Measurements from ENCODE around the gene TBC1D17.
A peak's percentile ranks its signal among the peaks of the same experiment; 100 is the strongest.

Gene TBC1D17

DNA sequence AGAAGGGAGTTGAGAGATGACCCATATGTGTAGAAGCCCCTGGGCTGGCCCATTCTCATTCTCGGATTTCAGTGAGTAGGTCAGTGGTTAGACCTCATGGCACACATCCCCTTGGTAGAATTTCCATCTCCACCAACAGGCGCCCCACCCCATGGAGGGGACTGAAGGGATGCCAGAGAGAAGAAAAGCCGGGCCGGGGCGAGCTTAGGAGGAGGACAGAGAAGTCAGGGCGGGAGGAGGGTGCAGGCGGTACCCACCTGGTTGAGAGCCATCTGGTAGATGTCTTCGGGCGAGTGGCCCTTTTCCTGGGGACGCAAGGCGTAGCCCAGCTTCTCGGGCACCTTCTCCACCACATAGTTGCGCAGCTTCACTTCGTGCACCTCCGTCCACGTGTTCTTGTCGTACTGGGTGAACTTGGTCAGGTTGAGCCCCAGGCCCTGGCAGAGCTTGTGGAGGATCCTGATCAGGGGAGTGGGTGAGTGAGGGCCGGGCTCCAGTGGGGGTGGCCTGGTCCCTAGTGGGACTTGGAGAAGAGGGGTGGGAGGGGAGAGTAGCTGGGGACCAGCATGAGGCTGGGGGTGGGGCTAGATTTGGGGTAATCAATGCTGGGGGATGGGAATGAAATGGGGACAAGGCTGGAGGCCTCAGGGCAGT is 16.6 kb downstream of the TBC1D17 start:
- DNase-seq (ENCODE audit: low read depth), result no peak

DNA sequence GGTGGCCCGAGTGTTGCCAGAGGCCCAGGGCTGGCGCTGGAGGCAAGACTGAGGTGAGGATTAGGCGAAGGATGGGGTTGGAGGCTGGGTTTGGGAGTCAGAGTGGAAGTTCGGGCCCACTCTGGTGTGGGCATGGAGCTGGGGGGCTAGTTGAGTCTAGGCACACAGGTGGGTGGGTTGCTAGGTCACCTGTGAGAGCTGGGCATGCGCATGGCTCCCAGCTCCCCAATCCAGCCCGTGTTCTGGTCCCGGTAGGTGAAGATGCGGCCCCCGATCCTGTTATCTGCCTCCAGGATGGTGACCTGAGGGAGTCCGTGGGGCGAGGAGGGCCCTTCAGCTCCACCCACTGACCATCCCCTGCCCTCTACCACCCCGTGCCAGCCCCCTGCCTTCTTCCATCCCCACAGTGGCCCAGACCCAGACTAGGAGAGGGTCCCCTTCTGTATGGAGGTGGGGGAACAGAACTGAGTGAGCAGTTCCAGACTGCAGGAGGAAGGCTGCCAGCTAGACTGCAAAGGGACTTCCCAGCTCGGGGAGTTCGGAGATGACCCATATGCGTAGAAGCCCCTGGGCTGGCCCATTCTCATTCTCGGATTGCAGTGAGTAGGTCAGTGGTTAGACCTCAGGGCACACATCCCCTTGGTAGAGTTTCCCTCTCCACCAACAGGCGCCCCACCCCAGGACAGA is 17.5 kb downstream of the TBC1D17 start:
- DNase-seq (ENCODE audit: low read depth), result no peak

GRCh38 chr19:49895566-49896297 is 18.2 kb downstream of the TBC1D17 start:
- no peak for DNase-seq (ENCODE audit: low read depth)

GRCh38 chr19:49896863-49897621 is 19.5 kb downstream of the TBC1D17 start, which contains the start of gene IL4I1:
TSS of gene IL4I1 (minus strand) at chr19:49896887. CDS start at chr19:49896160, 727 bp downstream.
- DNase-seq (ENCODE audit: low read depth), result peak; percentile 39

DNA sequence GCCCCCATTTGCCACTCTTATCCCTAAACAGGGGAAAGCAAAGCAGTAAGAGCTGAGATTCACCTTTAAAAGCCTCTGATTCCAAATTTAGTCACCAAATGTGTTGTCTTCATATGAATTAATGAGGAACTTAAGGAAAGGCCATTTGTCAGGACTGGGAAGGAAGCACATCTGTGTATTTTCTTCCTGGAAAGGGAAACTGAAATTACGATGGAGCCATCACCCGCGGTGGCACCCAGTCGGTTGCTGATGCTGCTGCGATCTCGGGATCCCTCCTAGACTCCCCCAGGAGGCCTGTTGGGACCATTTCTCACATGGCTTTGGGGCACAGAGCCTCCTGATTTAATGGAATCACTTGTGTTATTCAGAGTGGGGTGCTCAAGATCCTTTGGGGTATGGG is 26.6 kb downstream of the TBC1D17 start:
- DNase-seq (ENCODE audit: low read depth), result no peak

DNA sequence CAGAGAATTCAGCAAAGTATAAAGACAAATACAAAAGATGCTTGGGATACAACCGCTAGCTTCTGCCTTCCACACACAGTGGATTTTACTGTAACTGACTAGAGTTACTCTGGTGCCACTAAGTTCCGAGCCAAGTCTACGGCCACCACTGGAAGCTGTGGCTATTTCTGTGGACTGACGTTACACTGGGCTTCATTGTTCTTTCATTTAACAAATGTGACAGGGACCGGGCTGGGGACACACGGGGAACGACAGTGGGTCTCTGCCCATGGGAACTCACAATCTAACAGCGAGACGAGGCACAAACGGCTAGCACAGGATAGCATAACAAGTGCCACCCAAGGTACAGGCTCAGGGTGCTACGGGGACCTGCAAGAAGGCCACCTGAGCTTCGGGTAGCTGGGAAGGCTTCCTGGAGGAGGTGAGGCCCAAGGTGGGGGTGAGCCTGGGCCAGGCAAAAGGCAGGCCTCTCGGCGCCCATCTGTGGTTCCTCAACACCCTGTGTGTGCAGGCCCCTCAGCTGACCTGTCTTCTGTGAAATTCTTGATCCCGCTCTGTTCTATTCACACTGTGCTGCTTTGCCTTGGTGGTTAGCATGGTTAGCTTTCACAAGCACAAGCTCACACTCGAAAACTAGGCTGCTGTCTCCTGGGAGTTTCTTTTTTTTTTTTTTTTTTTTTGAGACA is 29.5 kb downstream of the TBC1D17 start:
- no peak for DNase-seq (ENCODE audit: low read depth)

- DNase-seq (ENCODE audit: low read depth), result no peak
Measured at GRCh38 chr19:49907745-49908446, 30.4 kb downstream of the TBC1D17 start.

DNA sequence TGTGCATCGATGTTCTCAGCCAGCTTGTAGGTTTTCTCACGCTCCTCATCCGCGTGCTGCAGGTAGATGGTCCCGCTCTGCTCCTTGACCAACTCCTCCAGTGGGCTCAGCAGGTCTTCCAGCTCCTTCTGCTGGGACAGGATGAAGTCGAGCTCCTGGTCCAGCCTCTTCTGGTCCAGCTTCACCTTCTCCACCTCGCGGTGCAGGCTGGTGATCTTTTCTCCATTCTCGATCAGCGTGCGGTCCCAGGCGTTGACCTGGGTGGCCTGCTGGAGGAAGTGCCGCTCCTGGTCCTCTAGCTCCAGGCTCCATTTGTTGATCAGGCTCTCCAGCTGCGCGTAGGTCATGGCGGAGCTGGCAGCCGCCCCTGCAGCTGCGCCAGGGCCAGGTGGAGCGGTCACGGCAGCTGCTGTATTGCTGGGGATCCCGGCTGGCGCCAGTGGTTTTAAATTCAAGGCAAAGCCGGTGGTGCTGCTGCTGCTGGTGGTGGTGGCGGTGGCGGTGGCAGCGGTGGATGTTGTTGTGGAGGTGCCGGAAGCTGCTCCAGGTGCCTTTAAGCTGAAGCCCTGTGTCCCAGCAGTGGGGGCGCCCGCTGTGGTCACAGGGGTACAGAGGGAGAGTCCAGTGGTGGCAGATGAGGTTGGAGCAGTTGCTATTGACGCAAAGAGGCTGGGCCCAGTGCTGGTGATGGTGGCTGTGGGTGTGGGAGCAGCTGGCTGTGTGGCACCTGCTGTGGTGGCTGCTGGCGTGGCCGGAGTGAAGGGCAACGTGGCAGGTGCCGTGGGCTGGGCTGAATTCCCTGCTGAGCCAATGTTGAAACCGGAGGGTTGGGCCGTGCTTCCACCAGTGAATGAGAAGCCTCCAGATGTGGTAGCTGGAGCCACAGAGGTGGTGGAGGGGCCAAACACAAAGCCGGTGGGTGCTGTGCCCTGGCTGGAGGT is 31.2 kb downstream of the TBC1D17 start:
- no peak for DNase-seq (ENCODE audit: low read depth)

DNA sequence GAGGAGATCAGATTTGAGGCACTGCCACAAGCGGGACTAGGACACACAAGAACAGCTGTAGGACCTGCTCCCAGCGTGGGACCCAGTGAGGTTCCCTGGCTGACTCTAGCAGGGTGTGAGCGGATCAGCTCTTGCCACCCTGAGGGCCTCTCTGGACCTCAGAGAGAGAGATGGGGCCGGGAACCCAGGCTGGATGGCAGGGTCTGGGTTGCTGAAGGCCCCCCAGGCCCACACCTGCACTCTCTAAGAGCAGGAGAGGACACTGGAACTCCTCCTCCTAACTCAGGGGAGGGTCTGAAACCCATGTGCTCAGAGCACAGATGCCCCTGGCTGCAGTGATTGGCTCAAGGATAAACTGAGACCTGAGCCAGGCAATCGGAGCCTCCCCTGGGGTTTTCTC is 32.7 kb downstream of the TBC1D17 start:
- DNase-seq (ENCODE audit: low read depth), result no peak

DNA sequence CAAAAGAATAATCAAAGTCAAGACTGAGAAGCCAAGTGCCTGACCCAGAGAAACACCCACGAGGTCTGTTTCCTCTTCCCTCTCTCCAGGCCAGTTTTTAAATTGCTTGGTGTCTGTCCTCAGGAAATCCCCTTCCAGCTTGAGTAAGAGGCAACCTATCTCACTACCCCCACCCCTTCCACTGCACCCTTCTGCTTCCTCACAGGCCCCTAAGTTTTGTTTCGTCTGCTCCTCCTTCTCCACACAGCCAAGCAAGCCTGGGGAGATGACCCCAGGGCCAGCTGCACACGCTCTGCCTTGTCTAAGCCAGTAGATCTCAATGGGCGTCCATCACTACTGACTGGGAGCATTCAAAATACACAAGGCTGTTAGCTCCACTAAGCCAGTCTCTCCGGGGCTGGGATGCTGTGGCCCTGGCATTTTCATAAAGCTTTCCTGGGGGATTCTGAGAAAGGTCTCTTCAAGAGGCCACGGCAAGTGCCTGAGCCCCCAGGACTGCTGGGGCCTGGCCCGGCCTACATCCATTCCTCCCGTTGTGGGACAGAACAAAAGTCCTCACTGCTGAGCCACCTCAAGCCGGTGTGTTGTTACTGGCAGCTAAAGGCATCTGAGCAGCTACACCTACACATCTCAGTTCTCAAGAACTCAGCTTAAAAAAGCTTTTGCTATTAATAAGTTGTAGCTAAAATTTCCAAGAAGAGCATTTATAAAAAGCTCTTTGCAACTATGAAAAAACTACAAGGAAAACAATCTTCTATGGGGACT is 34.1 kb downstream of the TBC1D17 start:
- no peak for DNase-seq (ENCODE audit: low read depth)

DNA sequence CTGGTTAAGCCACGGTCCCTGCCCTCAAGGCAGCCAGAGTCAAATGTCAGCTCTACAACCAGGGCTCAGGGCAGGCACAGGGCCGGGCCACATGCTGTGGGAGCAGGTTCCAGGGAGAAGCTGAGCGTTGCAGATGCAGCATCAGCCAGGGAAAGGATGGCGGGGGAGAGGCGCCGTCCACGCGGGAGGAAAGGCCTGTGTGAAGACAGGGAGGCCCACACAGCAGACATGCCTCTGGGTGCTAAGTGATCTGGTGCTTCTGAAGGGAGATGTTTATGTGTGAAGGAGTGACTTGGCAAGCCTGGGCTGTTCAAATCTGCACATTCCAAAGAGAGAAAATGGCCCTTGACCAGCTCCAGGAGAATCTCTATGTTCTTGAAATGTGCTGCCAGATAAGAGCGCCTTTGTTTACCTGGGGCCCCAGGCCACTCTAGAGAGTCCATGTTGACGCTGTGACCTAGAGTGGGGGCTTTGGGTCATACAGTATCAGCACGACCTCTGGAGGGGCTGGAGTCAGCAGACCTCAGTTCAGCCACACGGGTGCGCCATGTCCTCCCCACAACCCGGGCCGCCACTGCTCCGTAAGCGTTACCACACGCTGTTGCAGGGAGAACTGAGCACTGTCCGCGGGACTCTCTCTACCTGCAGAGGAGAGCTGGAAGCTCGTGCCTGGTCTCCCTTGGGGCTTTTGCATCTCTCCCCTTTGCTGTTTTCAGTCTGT is 35.6 kb downstream of the TBC1D17 start:
- DNase-seq (ENCODE audit: low read depth), result no peak

GRCh38 chr19:49913720-49914119 is 36.2 kb downstream of the TBC1D17 start:
- DNase-seq (ENCODE audit: low read depth), result no peak

DNA sequence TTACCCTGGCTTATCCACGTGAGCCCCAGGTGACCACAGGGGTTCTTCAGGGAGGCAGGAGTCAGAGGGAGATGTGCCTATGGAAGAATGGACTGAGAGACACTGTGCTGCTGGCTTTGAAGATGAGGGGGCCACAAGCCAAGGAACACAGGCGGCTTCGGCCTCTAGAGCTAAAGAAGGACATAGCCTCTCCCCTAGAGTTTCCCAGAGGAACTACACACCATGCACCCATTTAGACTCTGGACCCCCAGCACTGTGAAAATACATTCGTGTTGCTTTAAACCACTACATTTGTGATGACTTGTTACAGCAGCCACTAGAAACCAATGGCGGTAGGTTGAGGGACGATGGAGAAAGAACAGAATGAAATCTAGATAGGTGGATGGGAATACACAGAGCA is 37.8 kb downstream of the TBC1D17 start:
- DNase-seq (ENCODE audit: low read depth), result no peak

DNA sequence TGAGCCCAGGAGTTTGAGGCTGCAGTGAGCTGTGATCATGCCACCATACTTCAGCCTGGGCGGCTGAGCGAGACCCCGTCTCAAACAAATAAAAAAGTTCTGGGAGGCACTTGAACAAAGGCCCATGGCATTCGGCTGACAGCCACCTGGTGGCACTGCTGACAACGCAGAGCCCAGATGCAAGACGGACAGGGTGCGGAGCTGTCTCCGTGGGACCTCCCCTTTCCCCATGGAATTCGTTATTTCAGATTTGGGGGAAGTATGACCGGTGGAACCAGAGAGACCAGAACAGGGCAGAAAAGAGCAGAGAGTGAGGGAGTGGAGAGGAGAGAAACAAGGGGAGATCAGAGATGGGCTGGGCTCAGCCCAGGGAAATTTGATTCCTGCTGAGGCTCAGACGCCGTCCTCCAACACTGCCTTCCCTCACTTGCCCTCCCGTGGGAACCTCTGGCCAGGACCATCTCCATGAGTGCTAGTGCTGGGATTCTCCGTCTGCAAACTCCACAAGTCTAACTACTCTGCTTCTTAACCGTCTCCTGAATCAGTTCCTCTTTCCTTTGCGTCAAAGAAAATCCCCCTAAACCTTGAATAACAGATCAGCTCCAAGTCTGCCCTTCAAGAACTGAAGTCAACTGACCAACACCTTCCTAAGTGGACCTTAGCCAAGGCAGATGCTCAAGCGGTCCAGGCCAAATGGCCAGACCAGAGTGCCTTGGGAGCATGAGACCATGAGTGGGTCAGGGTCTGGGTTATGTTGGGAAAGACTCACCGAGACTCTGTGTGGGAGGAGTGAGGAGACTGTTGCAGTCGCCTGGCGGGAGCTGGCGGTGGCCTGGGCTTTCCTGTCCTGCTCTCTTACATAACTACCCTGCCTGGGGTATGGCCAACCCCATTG is 39.6 kb downstream of the TBC1D17 start:
- no peak for DNase-seq (ENCODE audit: low read depth)

GRCh38 chr19:49918089-49918488 is 40.6 kb downstream of the TBC1D17 start:
- no peak for DNase-seq (ENCODE audit: low read depth)

DNA sequence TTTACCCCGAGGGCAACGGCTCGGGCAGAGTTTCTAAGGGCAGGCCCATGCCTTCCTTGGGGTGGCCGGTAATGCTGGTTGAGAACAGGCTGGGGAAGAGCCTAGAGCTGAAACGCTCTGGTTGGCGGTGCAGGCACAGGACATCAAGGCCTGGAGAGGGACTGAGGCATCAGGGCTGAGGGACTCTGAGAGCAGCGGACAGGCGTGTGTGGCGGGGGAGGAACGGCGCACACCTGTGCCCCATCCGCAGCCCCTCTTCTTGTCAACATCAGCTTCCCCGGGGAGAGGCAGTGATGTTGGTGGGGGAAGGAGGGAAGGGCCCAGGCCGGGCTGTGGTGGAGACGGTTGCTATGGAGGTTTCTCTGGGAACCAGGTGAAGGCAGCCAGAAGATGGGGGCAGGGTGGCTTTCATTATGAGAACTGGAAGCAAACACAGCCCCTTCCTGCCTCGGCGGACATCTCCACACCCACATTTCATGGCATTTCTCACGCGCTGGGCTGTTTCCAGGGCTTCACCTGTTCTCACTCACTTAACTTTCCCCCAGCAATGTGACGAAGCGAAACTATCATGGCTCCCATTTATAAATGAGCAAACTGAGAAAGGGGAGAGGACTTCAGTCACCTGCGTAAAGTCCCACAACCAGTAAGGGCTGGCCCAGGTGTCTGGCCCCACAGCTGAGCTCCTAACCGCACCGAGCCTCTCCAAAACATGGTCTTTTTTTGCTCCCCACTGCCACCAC is 43.3 kb downstream of the TBC1D17 start:
- DNase-seq (ENCODE audit: low read depth), result no peak
